D721Med (cell line): ENCODE measurements around the gene SLC12A2.

Source experiments
- DNase-seq: peaks from one replicate; pipeline ENCODE4 v3.0.0; 2011; ENCODE audit warnings: low spot score; ENCODE audit not compliant: insufficient read length
- FAIRE-seq: peaks from 2 replicates; lab custom pipeline; 2011; peaks lifted over from hg19 to GRCh38; lab: Jason Lieb, UNC
- CTCF ChIP-seq: IDR thresholded peaks from 2 replicates; pipeline ENCODE4 v1.5.1; 2012; ENCODE audit warnings: mild to moderate bottlenecking, control low read depth; ENCODE audit not compliant: insufficient read depth; ENCODE audit errors: missing control alignments

SLC12A2 gene

DNA sequence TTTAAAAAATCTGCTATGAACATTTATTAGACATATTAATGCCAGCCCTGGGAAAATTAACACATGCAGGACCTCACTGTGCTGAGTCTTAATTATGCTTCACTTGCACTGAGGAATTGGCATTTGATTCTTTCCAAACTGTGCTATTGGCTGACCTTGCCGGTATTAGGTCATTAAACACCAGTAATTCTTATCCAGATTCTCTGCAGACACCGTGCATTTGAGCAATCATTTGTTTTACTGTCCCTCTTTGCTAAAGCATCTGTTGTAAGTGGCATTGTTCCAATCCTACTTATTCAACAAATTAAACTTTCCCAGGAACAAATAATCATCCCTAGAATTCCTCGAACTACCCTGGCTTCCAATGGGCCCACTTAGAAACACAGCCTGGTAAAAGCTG, 145.0 kb downstream of the SLC12A2 start:
- TF ChIP-seq CTCF: no peak
- FAIRE-seq (no peak), DNase-seq (no peak)

GRCh38 chr5:128234928-128235641, 151.5 kb downstream of the SLC12A2 start:
- FAIRE-seq (no peak), DNase-seq (no peak)
- TF ChIP-seq CTCF: no peak

DNA sequence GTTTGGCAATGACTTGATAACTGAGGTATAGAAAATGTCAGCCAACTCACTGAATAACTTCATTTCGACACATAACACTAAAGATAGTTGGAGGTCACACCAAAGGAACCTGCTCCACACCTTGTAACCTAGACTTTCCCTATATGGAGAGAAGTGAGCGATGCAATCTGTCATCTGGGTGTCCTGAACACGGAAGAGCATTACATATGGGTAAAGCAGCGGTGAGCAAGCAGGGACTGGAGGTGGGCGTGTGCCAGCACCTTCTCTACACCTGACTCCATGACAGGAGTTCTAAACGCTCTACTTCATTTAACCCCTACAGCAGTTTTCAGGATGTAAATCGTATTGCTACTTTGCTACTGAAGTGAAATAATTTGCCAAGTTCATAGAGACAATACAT, 152.8 kb downstream of the SLC12A2 start:
- no peak for TF ChIP-seq CTCF
- no peak for DNase-seq
- no peak for FAIRE-seq

DNA sequence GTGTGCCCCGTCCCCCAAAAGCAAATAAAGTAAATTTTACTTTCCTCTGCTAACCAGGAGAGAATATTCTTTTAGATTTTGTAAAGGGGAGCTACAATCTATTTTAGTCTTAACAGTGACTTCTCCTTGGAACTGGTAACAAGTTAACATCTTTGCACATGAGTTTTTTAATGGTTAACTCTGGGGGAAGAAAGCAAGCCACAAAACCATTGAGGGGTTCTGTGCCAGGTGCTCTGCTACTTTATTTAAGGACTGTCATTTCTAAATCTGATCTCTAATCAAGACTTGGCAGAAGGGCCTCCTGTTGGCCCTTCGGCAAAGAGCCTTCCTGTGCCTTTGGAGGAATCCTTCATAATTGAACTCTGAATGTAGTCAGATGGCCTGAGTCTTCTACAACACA, 153.4 kb downstream of the SLC12A2 start:
- FAIRE-seq: no peak
- DNase-seq: no peak
- TF ChIP-seq CTCF: no peak

GRCh38 chr5:128237546-128237945, 154.0 kb downstream of the SLC12A2 start:
- FAIRE-seq: no peak
- no peak for DNase-seq
- TF ChIP-seq CTCF: no peak
